HG02870 (cell line): ENCODE measurements around the gene FAM117B.
"Not testable (repeated sequence)": the region's sequence is repeated elsewhere in the genome, so short reads cannot be mapped to it uniquely, and the experiment has no call there.

Experiments used
- ATAC-seq: cut with Tn5 transposase; IDR thresholded peaks from one replicate; pipeline ENCODE4 v1.9.1; 2021; ENCODE audit warnings: mild to moderate bottlenecking, moderate library complexity; ENCODE audit not compliant: unreplicated experiment

Gene FAM117B

GRCh38 chr2:202700075-202700901 is 65.5 kb downstream of the FAM117B start:
- ATAC-seq = no peak

GRCh38 chr2:202703091-202703490 is 68.3 kb downstream of the FAM117B start:
- ATAC-seq = no peak

GRCh38 chr2:202704248-202704647 is 69.5 kb downstream of the FAM117B start:
- ATAC-seq = no peak

- ATAC-seq = no peak
Measured at GRCh38 chr2:202705446-202706020, 70.8 kb downstream of the FAM117B start.

- not testable (repeated sequence) for ATAC-seq
Measured at GRCh38 chr2:202714971-202715935, 80.5 kb downstream of the FAM117B start.

- no peak for ATAC-seq
Measured at GRCh38 chr2:202716114-202716718, 81.4 kb downstream of the FAM117B start.

- ATAC-seq = no peak
Measured at GRCh38 chr2:202716953-202717597, 82.3 kb downstream of the FAM117B start.

GRCh38 chr2:202717598-202718310 is 83.0 kb downstream of the FAM117B start:
- no peak for ATAC-seq

- ATAC-seq = no peak
Measured at GRCh38 chr2:202718614-202719013, 83.8 kb downstream of the FAM117B start.

GRCh38 chr2:202720226-202720625 is 85.5 kb downstream of the FAM117B start:
- no peak for ATAC-seq

- ATAC-seq = no peak
Measured at GRCh38 chr2:202721621-202722020, 86.9 kb downstream of the FAM117B start.

- ATAC-seq = no peak
Measured at GRCh38 chr2:202723746-202724145, 89.0 kb downstream of the FAM117B start.

- ATAC-seq = no peak
Measured at GRCh38 chr2:202726070-202726469, 91.3 kb downstream of the FAM117B start.

GRCh38 chr2:202736826-202737225 is 102.1 kb downstream of the FAM117B start:
- ATAC-seq = no peak

- ATAC-seq = no peak
Measured at GRCh38 chr2:202743613-202744012, 108.8 kb downstream of the FAM117B start.

- no peak for ATAC-seq
Measured at GRCh38 chr2:202749477-202749876, 114.7 kb downstream of the FAM117B start.

GRCh38 chr2:202750763-202751427 is 116.1 kb downstream of the FAM117B start:
- ATAC-seq = no peak

GRCh38 chr2:202752071-202752470 is 117.3 kb downstream of the FAM117B start:
- ATAC-seq = no peak

GRCh38 chr2:202754936-202755335 is 120.2 kb downstream of the FAM117B start:
- no peak for ATAC-seq
